Measurements from ENCODE around the gene FTSJ1.

DNA sequence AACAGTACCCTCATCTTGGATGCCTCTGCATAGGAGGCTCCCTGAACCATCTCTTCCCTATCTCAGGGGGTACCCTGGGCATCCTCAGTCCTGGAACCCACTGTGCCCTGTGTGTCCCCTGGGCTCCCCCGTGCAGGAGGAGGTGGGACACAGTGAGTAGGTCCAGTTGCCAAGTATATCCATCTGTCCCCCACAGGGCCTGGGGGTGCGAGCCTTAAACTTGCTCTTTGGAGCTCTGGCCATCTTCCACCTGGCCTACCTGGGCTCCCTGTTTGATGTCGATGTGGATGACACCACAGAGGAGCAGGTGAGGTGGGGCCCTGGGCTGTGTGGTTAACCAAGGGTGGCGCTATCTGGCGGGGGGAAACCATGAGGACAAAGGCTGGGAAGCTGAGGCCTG, 41.0 kb downstream of the FTSJ1 start:
- no peak for TF ChIP-seq CTCF (IDR thresholded peaks at IDR 0.05)
- no peak for TF ChIP-seq POLR2AphosphoS5 (IDR thresholded peaks at IDR 0.05)

Measured in sigmoid colon (tissue), 4 donors.